ENCODE measurements around the gene SATB2.

DNA sequence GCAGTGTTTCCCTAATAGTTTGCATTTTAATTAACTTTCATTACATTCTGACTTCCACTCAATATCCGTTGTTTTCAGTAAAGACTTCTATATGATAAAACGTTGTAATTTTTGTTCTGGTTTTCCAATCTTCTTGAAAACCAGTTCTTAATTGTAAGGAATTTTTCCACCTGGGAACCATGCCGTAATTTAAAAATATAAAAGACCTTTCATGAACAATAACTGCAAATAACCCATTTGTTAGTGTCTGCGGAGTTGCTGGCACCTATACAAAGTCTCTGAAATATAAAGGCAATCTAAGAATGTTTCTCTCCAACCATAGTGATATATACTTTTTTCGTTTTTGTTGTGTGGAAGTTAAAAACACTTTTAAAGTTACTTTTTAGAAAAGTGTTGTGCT, 7.7 kb upstream of the SATB2 start:
- TF ChIP-seq, protein P1, sequence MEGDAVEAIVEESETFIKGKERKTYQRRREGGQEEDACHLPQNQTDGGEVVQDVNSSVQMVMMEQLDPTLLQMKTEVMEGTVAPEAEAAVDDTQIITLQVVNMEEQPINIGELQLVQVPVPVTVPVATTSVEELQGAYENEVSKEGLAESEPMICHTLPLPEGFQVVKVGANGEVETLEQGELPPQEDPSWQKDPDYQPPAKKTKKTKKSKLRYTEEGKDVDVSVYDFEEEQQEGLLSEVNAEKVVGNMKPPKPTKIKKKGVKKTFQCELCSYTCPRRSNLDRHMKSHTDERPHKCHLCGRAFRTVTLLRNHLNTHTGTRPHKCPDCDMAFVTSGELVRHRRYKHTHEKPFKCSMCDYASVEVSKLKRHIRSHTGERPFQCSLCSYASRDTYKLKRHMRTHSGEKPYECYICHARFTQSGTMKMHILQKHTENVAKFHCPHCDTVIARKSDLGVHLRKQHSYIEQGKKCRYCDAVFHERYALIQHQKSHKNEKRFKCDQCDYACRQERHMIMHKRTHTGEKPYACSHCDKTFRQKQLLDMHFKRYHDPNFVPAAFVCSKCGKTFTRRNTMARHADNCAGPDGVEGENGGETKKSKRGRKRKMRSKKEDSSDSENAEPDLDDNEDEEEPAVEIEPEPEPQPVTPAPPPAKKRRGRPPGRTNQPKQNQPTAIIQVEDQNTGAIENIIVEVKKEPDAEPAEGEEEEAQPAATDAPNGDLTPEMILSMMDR (IDR thresholded peaks at IDR 0.05) = no peak
- no peak for TF ChIP-seq POLR2A (IDR thresholded peaks at IDR 0.05)

All from right lobe of liver (tissue), 4 donors.